ENCODE measurements around the gene KCNJ10.
A peak's percentile ranks its signal among the peaks of the same experiment; 100 is the strongest.
"Not testable (repeated sequence)": the region's sequence is repeated elsewhere in the genome, so short reads cannot be mapped to it uniquely, and the experiment has no call there.

KCNJ10 gene

DNA sequence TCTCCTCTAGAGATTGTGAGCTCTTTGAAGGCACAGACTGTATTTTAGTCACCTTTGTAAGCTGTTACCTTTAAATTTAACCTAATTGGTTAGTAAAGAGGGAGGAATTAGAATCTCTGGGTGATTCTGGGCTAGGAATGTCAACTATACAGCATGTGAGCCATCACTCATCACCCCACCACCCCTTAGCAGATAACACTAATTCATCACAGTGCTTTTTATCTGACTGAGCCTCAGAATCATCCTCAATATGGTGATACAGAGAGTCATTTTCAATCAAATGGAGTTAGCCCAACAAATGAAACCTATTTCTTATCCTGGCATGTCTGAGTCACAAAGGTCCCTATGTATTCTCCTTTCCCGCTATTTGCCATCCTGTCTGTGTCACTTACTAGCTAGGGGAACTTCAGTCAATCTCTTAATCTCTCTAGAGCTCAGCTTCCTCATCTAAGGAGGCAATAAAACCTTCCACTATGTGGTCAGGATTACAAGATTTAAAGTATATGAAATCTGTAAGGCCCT, 13.3 kb downstream of the KCNJ10 start:
- DNase-seq: no peak

DNA sequence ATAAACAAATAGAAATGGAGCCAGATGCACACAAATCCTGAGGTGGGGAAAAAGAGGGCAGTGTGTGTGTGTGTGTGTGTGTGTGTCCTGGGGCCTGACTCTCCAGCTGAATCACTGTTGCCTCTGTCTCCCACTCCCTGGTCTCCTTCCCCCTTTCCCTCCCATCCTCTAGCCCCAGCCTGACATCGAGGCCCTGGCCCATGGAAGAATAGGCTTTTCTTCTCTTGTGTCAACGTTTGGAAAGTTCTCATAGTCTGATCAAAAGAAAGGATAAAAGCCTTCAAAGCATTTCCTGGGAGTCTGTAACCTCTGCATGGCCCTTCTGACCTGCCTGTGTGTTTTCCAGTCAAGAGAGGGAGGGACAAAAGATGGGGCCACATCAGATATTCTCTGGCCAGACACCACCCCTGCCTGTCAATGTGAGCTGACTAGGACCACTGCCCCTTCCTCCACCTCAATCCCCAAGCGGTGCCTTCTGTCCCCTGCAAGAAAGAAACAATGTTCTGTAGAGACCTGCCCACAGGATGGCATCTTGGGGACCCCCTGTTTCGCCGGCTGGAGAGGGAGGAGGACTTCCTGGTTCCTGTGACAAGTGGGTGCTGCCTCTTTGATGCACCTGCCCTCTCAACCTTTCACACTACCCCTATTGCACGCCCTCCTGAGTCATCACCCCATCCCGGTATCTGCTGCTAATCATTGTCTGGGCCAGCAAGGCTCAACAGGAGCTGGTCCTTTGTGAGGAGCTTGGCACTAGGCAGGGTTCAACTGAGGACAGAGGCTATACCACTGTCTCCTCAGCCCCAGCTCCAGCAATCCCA, 16.2 kb downstream of the KCNJ10 start:
- no peak for DNase-seq

GRCh38 chr1:160052936-160053335, 17.0 kb downstream of the KCNJ10 start:
- no peak for DNase-seq

DNA sequence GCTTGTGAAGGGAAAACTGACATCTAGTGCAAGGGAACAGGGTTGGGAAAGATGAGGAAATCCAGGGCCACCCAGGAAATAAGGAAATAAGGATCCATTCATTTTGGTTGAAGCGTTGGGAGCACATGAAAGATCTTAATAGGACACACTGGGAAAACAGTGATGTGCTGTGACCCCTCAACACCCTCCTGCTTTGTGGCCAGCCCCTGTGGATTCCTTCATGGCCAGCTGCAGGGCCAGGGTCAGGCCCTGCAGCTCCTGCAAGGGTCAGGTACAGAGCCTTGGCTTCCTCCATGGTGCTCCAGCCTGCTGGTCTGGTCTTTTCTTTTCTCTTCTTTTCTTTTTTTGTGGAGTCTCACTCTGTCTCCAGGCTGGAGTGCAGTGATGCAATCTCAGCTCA, 19.3 kb downstream of the KCNJ10 start:
- no peak for DNase-seq

DNA sequence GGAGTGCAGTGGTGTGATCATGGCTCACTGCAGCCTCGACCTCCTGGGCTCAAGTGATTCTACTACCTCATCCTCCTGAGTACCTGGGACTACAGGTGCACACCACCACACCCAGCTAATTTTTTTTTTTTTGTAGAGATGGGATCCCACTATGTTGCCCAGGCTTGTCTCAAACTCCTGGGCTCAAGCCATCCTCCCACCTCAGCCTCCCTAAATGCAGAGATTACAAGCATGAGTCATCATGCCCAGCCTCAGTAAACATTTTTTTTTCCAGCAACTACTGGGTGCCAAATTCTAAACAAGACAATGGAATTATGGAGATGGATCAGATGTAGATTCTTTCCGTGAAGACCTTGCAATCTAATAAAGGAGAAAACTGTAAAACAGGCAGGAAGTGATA, 19.8 kb downstream of the KCNJ10 start:
- DNase-seq: not testable (repeated sequence)

DNA sequence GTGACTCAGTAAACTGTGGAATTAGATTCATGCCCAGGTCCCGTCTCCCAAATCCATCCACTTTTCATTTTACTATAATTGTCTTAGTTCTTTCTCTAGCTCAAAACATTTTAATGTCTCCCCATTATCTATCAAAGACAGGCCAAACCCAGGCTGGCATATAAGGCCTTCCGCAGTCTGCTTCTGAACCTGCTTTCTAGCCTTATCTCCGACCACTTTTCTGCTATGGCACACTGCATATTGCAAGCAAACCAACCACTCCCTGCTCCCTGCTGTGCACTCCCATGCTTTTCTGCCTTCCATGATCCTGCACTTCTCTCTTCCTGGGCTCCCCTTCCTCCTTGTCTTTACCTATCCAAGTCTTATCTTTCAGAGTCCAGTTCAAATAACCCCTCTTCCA, 20.9 kb downstream of the KCNJ10 start:
- no peak for DNase-seq

DNA sequence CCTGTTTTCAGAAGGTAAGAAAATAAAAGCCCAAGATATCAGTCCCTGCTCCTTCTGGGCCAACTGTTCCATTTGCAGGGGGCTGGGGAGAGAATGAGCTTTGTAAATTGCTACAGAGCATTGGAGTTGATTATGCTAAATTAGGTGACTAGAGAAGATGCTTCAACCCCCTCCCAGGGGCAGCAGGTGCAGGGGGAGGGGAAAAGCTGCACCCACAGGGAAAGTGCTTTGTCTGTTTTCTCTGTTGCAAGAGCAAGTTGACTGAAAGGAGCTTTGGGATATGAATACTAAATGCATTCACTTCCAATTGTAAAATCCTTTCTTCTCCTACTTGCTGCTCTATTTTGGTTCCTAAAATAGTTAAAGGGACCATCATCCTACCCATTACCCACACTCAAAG, 21.6 kb downstream of the KCNJ10 start:
- DNase-seq: no peak

- no peak for DNase-seq
These were observed 22.6 kb downstream of the KCNJ10 start for GRCh38 chr1:160047111-160047991.

GRCh38 chr1:160046494-160047110, 23.4 kb downstream of the KCNJ10 start:
- peak in 1 of 2 experiments; percentile 20 for DNase-seq

- DNase-seq: no peak
These were observed 24.3 kb downstream of the KCNJ10 start for GRCh38 chr1:160045653-160046052.

- DNase-seq: no peak
These were observed 26.4 kb downstream of the KCNJ10 start for GRCh38 chr1:160043543-160043942.

DNA sequence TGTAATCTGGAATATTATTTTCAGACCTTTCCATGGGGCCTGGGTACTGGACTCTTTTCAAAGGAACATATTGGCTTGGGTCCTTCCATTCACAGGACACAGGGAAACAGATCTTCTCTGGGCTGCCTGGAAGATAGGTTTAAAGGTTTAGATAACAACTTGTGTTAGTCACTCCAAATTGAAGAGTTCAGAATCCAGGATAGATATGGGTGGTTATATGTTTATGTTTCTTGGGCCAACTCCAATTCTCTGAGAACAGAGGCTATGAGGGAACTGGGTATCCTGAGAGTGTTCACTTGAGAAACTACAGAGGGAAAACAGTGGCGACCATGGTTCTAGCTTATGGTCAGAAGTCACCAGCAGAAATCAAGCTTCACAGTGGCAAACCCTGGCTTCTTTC, 29.5 kb downstream of the KCNJ10 start:
- no peak for DNase-seq

- DNase-seq: no peak
These were observed 37.7 kb downstream of the KCNJ10 start for GRCh38 chr1:160032165-160032820.

- peak; percentile 88 to 92 for DNase-seq
These were observed 38.4 kb downstream of the KCNJ10 start, which contains the start of gene PIGM for GRCh38 chr1:160031365-160032164. TSS of gene PIGM (minus strand) at chr1:160031990. CDS start at chr1:160031739, 251 bp downstream.

- no peak for DNase-seq
These were observed 39.1 kb downstream of the KCNJ10 start for GRCh38 chr1:160030657-160031364.

DNA sequence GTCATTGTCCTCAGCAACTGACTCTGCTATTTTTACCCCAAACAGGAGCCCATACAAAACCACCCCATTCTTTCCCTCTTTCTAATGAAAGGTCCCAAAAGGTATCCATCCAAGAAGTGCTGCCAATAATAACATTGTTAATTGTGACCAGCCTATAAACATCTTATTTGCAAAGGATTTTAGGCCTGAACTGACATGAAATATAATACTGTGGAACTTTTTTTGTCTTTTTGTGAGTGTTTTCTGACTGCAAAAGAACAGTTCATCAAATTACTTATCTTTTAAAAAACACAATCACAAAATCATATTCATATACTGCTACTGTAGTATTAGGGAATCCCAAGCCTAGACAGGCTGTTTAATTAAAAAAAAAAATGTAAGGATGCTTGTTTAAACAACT, 41.5 kb downstream of the KCNJ10 start:
- no peak for DNase-seq

- no peak for DNase-seq
These were observed 44.6 kb downstream of the KCNJ10 start for GRCh38 chr1:160025314-160025713.

GRCh38 chr1:160024195-160024905, 45.6 kb downstream of the KCNJ10 start:
- DNase-seq: no peak

DNA sequence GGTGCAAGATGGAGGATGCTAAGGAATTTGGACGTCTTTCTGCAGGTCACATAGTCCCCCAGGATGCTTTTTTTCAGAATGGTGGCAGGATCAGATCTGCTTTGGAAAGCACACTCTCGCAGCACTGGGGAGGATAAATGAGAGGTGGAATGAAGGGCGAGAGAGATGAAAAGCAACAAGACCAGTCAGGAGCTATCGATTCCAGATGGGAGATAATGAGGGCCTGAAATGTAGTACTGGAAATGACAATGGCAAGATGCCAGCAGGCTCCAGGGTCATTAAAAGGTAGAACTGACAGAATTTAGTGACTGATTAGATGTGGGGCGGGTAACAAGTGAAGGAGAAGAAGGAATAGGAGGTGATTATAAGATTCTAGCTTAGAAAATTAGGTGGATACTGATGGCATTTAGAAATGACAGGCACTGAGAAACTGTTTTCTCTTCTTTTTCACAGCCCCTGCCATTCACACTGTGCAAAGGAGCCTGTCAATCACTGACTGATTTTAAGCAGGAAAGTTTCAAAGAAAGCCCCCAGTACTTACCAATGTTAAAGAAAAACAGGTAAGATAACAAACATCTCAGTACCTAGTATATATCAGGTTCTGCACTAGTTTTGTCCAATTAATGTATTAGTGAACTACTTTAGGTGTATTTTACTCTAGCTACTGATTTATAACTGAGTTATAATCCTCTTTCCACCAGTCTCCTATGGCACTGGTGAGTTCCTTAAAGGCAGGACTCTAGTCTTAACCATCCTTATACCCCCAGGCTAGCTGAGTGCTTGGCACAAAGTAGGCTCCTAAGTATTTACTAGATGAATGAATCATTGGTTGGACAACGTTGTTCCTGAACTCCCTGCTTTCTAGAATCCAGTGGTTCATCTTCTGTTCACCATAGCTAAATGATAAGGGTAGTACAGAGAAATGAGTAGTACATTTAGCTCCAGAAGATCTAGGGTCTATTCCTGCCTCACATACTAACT, 47.3 kb downstream of the KCNJ10 start:
- DNase-seq: no peak

Measured in cerebellar nuclear complex (tissue), 1 donor.